Gastroesophageal sphincter (tissue), 4 donors: ENCODE data around the gene CRABP2. TPM values are rescaled to one million over a fixed set of nuclear protein-coding genes. Genes with fewer than 3 reads are reported as not detected.
A peak's percentile ranks its signal among the peaks of the same experiment; 100 is the strongest.

Experiments used
- ATAC-seq: fragments of 150-250 bp; one replicate; pipeline ENCODE4 v1.9.1; 2016; ENCODE audit warnings: mild to moderate bottlenecking, moderate library complexity
- H3K27ac ChIP-seq, 4 donors: fragments of 200-600 bp; sonication (generic) in 3 of 4; 1 replicate in 3 of 4; 2 replicates in 1 of 4; pipeline ENCODE4 v1.5.1; 2016 to 2019
- H3K27me3 ChIP-seq: fragments of 200-600 bp; sonication (generic); one replicate; pipeline ENCODE4 v1.5.1; 2019
- H3K36me3 ChIP-seq, 2 donors: fragments of 200-600 bp; sonication (generic); one replicate each; pipeline ENCODE4 v1.5.1; 2019; ENCODE audit warnings: control low read depth in 1 of 2
- H3K4me1 ChIP-seq, 3 donors: fragments of 200-600 bp; sonication (generic); 1 replicate in 2 of 3; 2 replicates in 1 of 3; pipeline ENCODE4 v1.5.1; 2016 to 2019; ENCODE audit warnings: control low read depth in 2 of 3
- H3K4me3 ChIP-seq, 2 donors: fragments of 200-600 bp; sonication (generic); one replicate each; pipeline ENCODE4 v1.5.1; 2019; ENCODE audit warnings: mild to moderate bottlenecking in 1 of 2, moderate library complexity in 1 of 2
- H3K9me3 ChIP-seq, 3 donors: fragments of 200-600 bp; sonication (generic); one replicate each; pipeline ENCODE4 v1.5.1; 2017 to 2019; ENCODE audit warnings: control low read depth in 2 of 3
- EP300 ChIP-seq: sonication (generic); formaldehyde crosslinking; IDR thresholded peaks from one replicate; pipeline ENCODE4 v1.6.1; 2017; ENCODE audit warnings: antibody characterized with exemption, mild to moderate bottlenecking
- POLR2A ChIP-seq, 2 donors: fragments of 450-650 bp; IDR thresholded peaks; one replicate each; pipeline ENCODE4 v1.6.1; 2017; ENCODE audit warnings: antibody characterized with exemption in 2 of 2, mild to moderate bottlenecking in 2 of 2, moderate library complexity in 1 of 2
- POLR2AphosphoS5 ChIP-seq: sonication (generic); formaldehyde crosslinking; IDR thresholded peaks from one replicate; pipeline ENCODE4 v1.6.1; 2017; ENCODE audit warnings: antibody characterized with exemption
- WGBS, 2 donors: methylation state at CpG; one replicate each; pipeline ENCODE4 v1.1.5; 2018; ENCODE audit warnings: low coverage in 1 of 2; 5-methylcytosine and 5-hydroxymethylcytosine counted together
- total RNA-seq, 4 donors: library from RNA; depleted of rRNA; stranded (reverse); fragments of >200 nt; gene quantifications; one replicate each; pipeline ENCODE4 v1.1.0, GENCODE V29; 2016
- TF ChIP-seq, protein P1 (sequence below), 4 experiments: fragments of 200-600 bp in 2 of 4; fragments of 450-650 bp in 2 of 4; sonication (generic) in 1 of 4; IDR thresholded peaks; one replicate each; pipeline ENCODE4 v1.5.1; 2017 to 2019; ENCODE audit warnings: antibody characterized with exemption in 4 of 4, mild to moderate bottlenecking in 2 of 4, moderate library complexity in 2 of 4

CRABP2 gene
- total RNA-seq, 4 donors from 2014 or later = 0.54 to 36.7 (median 6.0) TPM

- 52 to 61% methylated on average over 3 to 8 of the region's 12 CpGs for WGBS, 2 donors
- Histone ChIP-seq H3K27me3 (peaks cover 8% of the 10 kb centered on the region), H3K36me3 (no peaks in the 10 kb centered on the region), H3K4me1 (peaks cover 2 to 94% (median 72%) of the 10 kb centered on the region in 3 donors), H3K9me3 (no peaks in the 10 kb centered on the region), H3K27ac (peak overlapping the region in 3 of 4 donors; percentile 81 to 86 (median 84)), H3K4me3 (no peak overlapping the region)
- no peak for ATAC-seq
- no peak for TF ChIP-seq POLR2A (IDR thresholded peaks at IDR 0.05)
- no peak for TF ChIP-seq POLR2AphosphoS5
- TF ChIP-seq, protein P1, sequence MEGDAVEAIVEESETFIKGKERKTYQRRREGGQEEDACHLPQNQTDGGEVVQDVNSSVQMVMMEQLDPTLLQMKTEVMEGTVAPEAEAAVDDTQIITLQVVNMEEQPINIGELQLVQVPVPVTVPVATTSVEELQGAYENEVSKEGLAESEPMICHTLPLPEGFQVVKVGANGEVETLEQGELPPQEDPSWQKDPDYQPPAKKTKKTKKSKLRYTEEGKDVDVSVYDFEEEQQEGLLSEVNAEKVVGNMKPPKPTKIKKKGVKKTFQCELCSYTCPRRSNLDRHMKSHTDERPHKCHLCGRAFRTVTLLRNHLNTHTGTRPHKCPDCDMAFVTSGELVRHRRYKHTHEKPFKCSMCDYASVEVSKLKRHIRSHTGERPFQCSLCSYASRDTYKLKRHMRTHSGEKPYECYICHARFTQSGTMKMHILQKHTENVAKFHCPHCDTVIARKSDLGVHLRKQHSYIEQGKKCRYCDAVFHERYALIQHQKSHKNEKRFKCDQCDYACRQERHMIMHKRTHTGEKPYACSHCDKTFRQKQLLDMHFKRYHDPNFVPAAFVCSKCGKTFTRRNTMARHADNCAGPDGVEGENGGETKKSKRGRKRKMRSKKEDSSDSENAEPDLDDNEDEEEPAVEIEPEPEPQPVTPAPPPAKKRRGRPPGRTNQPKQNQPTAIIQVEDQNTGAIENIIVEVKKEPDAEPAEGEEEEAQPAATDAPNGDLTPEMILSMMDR (IDR thresholded peaks at IDR 0.05) = no peak
- no peak for TF ChIP-seq EP300
Measured at GRCh38 chr1:156662005-156662799, 43.2 kb downstream of the CRABP2 start.

GRCh38 chr1:156660752-156661112, 44.7 kb downstream of the CRABP2 start:
- ATAC-seq = no peak
- Histone ChIP-seq H3K27ac (peak overlapping the region; percentile 21 to 86 (median 82)), H3K9me3 (no peaks in the 10 kb centered on the region), H3K36me3 (no peaks in the 10 kb centered on the region), H3K27me3 (peaks cover 23% of the 10 kb centered on the region), H3K4me3 (peak overlapping the region in 1 of 2 donors; percentile 2), H3K4me1 (peaks cover 2 to 90% (median 74%) of the 10 kb centered on the region in 3 donors)
- WGBS, 2 donors = 83% methylated on average over 1 of the region's 2 CpGs; no CpG with 5 or more reads in 1 of the 2 donors
- TF ChIP-seq POLR2A (IDR thresholded peaks at IDR 0.05) = no peak
- TF ChIP-seq, protein P1 (IDR thresholded peaks at IDR 0.05) = no peak
- TF ChIP-seq EP300 = no peak
- TF ChIP-seq POLR2AphosphoS5 = no peak

DNA sequence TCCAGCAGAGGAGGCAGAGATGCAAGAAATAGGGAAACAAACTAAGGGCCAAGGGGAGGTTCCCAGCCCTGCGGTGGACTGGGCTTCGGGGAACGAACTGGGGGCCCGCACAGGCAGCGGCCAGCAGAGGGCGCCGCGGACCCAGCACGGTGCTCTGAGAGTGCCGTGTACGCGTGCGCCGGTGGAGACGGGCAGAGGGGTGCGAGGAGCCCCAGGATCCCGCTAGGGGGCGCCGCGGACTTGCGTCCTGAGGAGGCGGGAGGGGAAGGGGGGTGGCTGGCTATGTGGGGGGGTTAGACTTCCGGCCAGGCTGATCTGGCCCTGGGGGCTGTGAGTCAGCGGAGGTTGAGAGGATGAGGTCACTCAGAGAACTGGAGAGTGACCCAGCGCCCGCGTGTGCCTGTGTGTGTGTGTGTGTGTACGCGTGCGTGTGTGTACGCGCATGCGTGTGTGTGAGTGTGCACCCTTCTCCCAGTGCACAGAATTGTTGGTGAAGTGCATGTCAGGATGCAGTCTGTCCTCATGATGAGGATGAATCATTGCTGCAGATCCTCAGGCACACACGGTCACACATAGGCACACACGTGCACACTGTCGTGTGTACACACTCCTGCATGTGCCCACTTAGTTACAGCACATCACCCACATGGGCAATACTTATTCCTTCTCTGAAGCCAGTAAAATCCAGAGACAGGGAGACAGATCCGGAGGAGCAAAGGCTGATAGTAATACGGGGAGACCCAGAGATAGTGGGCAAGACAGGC, 45.2 kb downstream of the CRABP2 start:
- TF ChIP-seq POLR2AphosphoS5 = peak; percentile 63
- TF ChIP-seq, protein P1 (IDR thresholded peaks at IDR 0.05) = peak; percentile 99 to 100 (median 100)
- TF ChIP-seq EP300 = no peak
- no peak for TF ChIP-seq POLR2A (IDR thresholded peaks at IDR 0.05)
- Histone ChIP-seq H3K27me3 (peaks cover 27% of the 10 kb centered on the region), H3K36me3 (no peaks in the 10 kb centered on the region), H3K9me3 (no peaks in the 10 kb centered on the region), H3K27ac (peak overlapping the region; percentile 21 to 86 (median 82)), H3K4me3 (peak overlapping the region in 1 of 2 donors; percentile 8), H3K4me1 (peaks cover 2 to 84% (median 69%) of the 10 kb centered on the region in 3 donors)
- peak; percentile 87 for ATAC-seq
- 0 to 33% methylated on average over 4 to 6 of the region's 38 CpGs for WGBS, 2 donors

GRCh38 chr1:156659661-156659987, 45.8 kb downstream of the CRABP2 start:
- whole genome bisulfite sequencing, 2 donors = 23% methylated on average over 4 of the region's 6 CpGs; no CpG with 5 or more reads in 1 of the 2 donors
- Histone ChIP-seq H3K36me3 (no peaks in the 10 kb centered on the region), H3K4me3 (peak overlapping the region in 1 of 2 donors; percentile 8), H3K27me3 (peaks cover 32% of the 10 kb centered on the region), H3K4me1 (peaks cover 2 to 79% (median 63%) of the 10 kb centered on the region in 3 donors), H3K9me3 (no peaks in the 10 kb centered on the region), H3K27ac (peak overlapping the region in 3 of 4 donors; percentile 81 to 86 (median 84))
- no peak for ATAC-seq
- TF ChIP-seq POLR2AphosphoS5 = no peak
- no peak for TF ChIP-seq POLR2A (IDR thresholded peaks at IDR 0.05)
- TF ChIP-seq, protein P1 (IDR thresholded peaks at IDR 0.05) = no peak
- no peak for TF ChIP-seq EP300
